HepG2 (cell line): ENCODE measurements around the gene ELOVL6. TPM values are rescaled to one million over a fixed set of nuclear protein-coding genes. Genes with fewer than 3 reads are reported as not detected.

Source experiments
- ASH2L ChIP-seq: fragments of 300-600, 200-600 bp; sonication (generic); IDR thresholded peaks from 2 replicates; pipeline ENCODE4 v1.7.0; 2017; ENCODE audit warnings: low read depth, mild to moderate bottlenecking, moderate library complexity, mixed read lengths, low read length; ENCODE audit not compliant: insufficient read length
- ATF4 ChIP-seq, 2 experiments: fragments of 450-650 bp in 1 of 2; sonication (generic) in 1 of 2; formaldehyde crosslinking; IDR thresholded peaks; 2 replicates each; pipeline versions ENCODE4 v1.5.0 to v1.8.0; 2020 to 2022; ENCODE audit warnings: mild to moderate bottlenecking in 1 of 2, missing genetic modification reagents in 1 of 2
- KIAA2018 ChIP-seq: sonication (generic); formaldehyde crosslinking; IDR thresholded peaks from 2 replicates; pipeline ENCODE4 v1.5.0; 2020; ENCODE audit warnings: mild to moderate bottlenecking, missing genetic modification reagents, borderline replicate concordance
- KMT2B ChIP-seq: IDR thresholded peaks from 2 replicates; pipeline ENCODE4 v1.6.1; 2016; ENCODE audit warnings: missing genetic modification reagents, missing compliant biosample characterization
- NFYB ChIP-seq: sonication (generic); formaldehyde crosslinking; IDR thresholded peaks from 2 replicates; pipeline ENCODE4 v1.4.0; 2020; ENCODE audit warnings: missing genetic modification reagents
- PATZ1 ChIP-seq: sonication (generic); formaldehyde crosslinking; IDR thresholded peaks from 2 replicates; pipeline ENCODE4 v1.4.0; 2020; ENCODE audit warnings: missing genetic modification reagents
- RAD51 ChIP-seq: fragments of 450-650 bp; IDR thresholded peaks from 2 replicates; pipeline ENCODE4 v1.6.1; 2016; ENCODE audit warnings: borderline replicate concordance
- REPIN1 ChIP-seq: sonication (generic); formaldehyde crosslinking; IDR thresholded peaks from 2 replicates; pipeline ENCODE4 v1.8.0; 2022; ENCODE audit warnings: missing genetic modification reagents, low read depth, mild to moderate bottlenecking, borderline replicate concordance
- SSRP1 ChIP-seq: IDR thresholded peaks from 2 replicates; pipeline ENCODE4 v1.6.1; 2016; ENCODE audit warnings: control low read depth
- TRAFD1 ChIP-seq: sonication (generic); formaldehyde crosslinking; IDR thresholded peaks from 2 replicates; pipeline ENCODE4 v1.5.1; 2020; ENCODE audit warnings: missing genetic modification reagents, mild to moderate bottlenecking, borderline replicate concordance
- ZNF253 ChIP-seq: sonication (generic); formaldehyde crosslinking; IDR thresholded peaks from 2 replicates; pipeline ENCODE4 v1.8.0; 2022; ENCODE audit warnings: mild to moderate bottlenecking, missing genetic modification reagents, borderline replicate concordance
- ZNF614 ChIP-seq: IDR thresholded peaks from 2 replicates; pipeline ENCODE4 v1.6.1; 2018; ENCODE audit warnings: missing biosample characterization, missing genetic modification reagents, inconsistent platforms, borderline replicate concordance
- ZNF670 ChIP-seq: sonication (generic); formaldehyde crosslinking; IDR thresholded peaks from 2 replicates; pipeline ENCODE4 v1.8.0; 2022; ENCODE audit warnings: mild to moderate bottlenecking, missing genetic modification reagents, borderline replicate concordance
- polyA plus RNA-seq, 8 experiments: library from polyadenylated mRNA; depleted of rRNA in 3 of 8; stranded (reverse) in 7 of 8; unstranded in 1 of 8; fragments of >200 nt; fragmentation: Illumina TruSeq in 4 of 8; extraction: Trizol in 4 of 8; gene quantifications; 2 replicates each; pipeline versions ENCODE4 v1.2.1 to v1.2.3, GENCODE V29; 2011 to 2016; ENCODE audit warnings: low read depth in 4 of 8, missing spikeins in 1 of 8, mixed read lengths in 1 of 8; ENCODE audit not compliant: insufficient read depth in 1 of 8
- total RNA-seq, 5 experiments: library from RNA; depleted of rRNA; stranded (reverse); fragments of >200 nt; fragmentation: Illumina TruSeq; extraction: Trizol; gene quantifications; 2 replicates each; pipeline ENCODE4 v1.2.3, GENCODE V29; 2016; ENCODE audit warnings: low read depth in 1 of 5
- TF ChIP-seq, protein P1 (sequence below): sonication (generic); formaldehyde crosslinking; IDR thresholded peaks from 2 replicates; pipeline ENCODE4 v1.5.0; 2020; ENCODE audit warnings: mild to moderate bottlenecking, missing genetic modification reagents

The ELOVL6 gene
- total and polyA plus RNA-seq, 2 of the 13 experiments (the other 11 are each of a cell fraction or from before 2014, with no cell fraction given), result 14.1 to 23.2 TPM

- TF ChIP-seq ZNF253 (CRISPR knock-in tag), result no peak
- no peak for TF ChIP-seq NFYB (CRISPR knock-in tag)
- no peak for TF ChIP-seq ZNF614 (CRISPR knock-in tag)
- no peak for TF ChIP-seq SSRP1
- TF ChIP-seq ASH2L, result no peak
- TF ChIP-seq TRAFD1 (CRISPR knock-in tag), result no peak
- TF ChIP-seq PATZ1, result no peak; the same call in 1 of the 2 replicates
- peak; percentile 20; the same call in 1 of the 2 replicates for TF ChIP-seq REPIN1
- TF ChIP-seq ZNF670 (CRISPR knock-in tag), result 0 out of 2 replicates have a peak, but pooled peaks have one; percentile 48
- TF ChIP-seq RAD51, result no peak
- TF ChIP-seq, protein P1, sequence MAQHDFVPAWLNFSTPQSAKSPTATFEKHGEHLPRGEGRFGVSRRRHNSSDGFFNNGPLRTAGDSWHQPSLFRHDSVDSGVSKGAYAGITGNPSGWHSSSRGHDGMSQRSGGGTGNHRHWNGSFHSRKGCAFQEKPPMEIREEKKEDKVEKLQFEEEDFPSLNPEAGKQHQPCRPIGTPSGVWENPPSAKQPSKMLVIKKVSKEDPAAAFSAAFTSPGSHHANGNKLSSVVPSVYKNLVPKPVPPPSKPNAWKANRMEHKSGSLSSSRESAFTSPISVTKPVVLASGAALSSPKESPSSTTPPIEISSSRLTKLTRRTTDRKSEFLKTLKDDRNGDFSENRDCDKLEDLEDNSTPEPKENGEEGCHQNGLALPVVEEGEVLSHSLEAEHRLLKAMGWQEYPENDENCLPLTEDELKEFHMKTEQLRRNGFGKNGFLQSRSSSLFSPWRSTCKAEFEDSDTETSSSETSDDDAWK (CRISPR knock-in tag), result no peak
- TF ChIP-seq KMT2B (CRISPR knock-in tag), result no peak
- no peak for TF ChIP-seq ATF4 (CRISPR knock-in tag; IDR thresholded peaks at IDR 0.05)
- no peak for TF ChIP-seq KIAA2018 (CRISPR knock-in tag)
Observed at GRCh38 chr4:110196206-110196870, 2.1 kb downstream of the ELOVL6 start (continued).
